Embryonic facial prominence (tissue), 1 donor: ENCODE measurements around the gene SIN3B.
"Not testable (repeated sequence)": the region's sequence is repeated elsewhere in the genome, so short reads cannot be mapped to it uniquely, and the experiment has no call there.

Experiments used
- DNase-seq: peaks from one replicate; pipeline ENCODE4 v3.0.0-alpha.2; 2016; ENCODE audit errors: extremely low spot score

The SIN3B gene

GRCh38 chr19:16868423-16869130 is 39.4 kb downstream of the SIN3B start:
- DNase-seq = no peak

DNA sequence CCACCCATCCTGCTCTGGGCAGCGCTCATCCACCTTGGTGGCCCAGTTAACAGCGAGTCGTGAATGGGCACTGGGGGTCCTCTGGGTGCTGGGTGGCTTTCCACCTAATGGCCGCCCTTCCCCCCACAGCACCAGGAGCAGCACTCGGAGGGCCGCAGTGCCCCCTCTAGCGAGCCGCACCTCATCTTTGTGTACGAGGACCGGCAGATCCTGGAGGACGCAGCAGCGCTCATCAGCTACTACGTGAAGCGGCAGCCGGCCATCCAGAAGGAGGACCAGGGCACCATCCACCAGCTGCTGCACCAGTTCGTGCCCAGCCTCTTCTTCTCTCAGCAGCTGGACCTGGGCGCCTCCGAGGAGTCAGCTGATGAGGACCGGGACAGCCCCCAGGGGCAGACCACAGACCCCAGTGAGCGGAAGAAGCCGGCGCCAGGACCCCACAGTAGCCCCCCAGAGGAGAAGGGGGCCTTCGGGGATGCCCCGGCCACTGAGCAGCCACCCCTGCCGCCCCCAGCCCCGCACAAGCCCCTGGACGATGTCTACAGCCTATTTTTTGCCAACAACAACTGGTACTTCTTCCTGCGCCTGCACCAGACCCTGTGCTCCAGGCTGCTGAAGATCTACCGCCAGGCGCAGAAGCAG is 40.3 kb downstream of the SIN3B start:
- no peak for DNase-seq

DNA sequence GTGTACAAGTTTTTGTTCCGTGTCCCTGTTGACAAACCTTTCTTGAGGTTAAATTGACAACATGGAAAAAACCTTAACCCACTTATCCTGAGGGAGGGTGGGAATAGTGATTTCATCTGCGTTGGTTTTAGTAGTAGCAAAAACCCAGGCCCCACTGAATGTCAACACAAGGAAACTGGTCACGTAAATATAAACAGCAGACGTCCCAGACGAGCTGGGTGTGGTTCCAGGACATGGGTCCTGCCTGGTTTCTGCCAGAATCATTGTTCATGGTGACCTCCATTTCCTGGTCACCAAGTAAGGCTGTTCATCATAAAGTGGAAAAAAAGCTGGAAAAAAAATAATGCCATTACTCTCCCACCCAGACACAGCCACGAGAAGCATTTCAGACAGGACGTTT is 42.7 kb downstream of the SIN3B start:
- no peak for DNase-seq

DNA sequence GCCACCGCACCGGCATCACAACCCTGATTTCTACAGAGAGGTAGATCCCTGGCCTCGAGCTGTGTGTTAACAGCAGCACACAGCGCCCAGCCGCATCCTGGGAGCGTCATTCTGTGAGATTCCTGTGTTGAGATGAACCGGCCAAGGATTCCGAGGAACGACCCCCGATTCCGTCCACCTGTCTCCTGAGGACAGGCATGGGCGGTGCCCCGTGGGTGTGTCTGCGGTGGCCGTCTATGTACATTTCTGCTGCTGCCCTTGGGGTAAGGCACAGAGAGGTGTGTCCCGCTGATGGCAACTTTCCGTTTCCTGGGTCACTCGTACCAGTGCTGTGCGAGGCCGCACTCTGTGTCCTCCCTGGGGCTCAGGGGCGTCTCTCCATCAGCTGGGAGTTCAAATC is 43.5 kb downstream of the SIN3B start:
- no peak for DNase-seq

DNA sequence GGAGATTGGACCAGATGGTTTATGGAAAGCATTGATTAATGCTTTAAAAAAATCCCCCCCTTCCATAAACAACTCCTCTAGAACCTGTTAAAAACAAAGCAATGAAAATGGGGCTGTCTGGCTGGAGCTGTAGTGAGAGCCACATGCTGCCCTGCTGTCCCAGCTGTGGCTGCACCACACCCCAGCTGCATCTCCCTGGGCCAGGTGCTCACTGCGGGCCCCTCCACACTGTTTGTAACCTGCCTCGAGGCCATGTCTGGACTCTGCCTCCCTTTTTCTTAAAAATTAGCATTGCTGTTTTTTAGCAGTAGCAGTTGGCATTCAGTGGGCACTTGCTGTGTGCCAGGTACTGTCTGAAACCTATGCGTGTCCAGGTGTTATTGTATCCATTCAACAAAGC is 44.4 kb downstream of the SIN3B start:
- no peak for DNase-seq

GRCh38 chr19:16874250-16874977 is 45.2 kb downstream of the SIN3B start:
- no peak for DNase-seq

- not testable (repeated sequence) for DNase-seq
These were observed 45.7 kb downstream of the SIN3B start for GRCh38 chr19:16874978-16875299.

DNA sequence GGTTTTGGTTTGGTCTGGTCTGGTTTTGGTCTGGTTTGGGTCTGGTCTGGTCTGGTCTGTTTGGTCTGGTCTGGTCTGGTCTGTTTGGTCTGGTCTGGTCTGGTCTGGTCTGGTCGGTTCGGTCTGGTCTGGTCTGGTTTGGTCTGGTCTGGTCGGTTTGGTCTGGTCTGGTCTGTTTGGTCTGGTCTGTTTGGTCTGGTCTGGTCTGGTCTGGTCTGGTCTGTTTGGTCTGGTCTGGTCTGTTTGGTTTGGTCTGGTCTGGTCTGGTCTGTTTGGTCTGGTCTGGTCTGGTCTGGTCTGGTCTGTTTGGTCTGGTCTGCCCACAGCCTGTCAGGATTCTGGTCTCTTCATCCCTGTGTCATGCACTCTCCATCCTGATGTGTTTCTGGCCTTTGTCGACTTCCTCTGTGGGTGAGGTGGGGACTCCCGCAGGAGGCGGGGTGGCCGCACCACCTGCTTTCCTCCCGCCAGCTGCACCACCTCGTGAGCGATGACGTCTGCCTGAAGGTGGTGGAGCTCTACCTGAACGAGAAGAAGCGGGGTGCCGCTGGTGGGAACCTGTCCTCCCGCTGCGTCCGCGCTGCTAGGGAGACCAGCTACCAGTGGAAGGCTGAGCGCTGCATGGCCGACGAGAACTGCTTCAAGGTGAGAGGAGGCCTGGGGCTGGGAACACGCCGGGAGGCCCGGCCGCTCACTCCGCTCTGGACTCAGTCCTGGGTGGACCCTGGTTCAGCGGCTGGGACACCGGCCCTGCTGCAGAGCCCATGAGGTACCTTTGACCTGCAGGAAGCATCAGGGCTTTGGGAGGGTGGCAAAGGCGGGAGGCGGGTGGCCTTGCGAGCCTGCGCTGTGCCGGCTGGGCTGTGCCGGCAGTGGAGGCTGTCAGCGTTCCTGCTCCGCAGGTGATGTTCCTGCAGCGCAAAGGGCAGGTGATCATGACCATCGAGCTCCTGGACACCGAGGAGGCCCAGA is 46.7 kb downstream of the SIN3B start:
- no peak for DNase-seq

GRCh38 chr19:16876904-16877361 is 47.7 kb downstream of the SIN3B start:
- DNase-seq = no peak

DNA sequence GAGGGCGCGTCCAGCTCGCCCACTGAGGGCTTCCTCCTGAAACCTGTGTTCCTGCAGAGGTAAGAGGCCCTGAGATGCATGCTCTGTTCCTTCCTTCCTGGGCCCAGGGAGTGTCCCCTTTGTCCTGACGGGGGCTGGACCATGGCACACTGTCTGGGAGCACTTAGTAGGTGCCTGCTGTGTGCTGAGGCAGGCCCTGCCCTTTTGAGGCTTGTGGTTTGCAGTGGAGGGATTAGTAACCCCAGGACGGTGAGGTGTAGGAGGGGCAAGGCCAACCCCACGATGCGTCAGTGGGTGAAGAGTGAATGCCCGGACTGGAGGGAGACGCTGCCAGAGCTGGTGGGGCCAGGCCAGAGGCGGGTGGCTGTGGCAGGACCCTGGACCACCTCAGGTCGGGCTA is 48.4 kb downstream of the SIN3B start:
- no peak for DNase-seq

- no peak for DNase-seq
These were observed 49.2 kb downstream of the SIN3B start for GRCh38 chr19:16878181-16878965.

GRCh38 chr19:16880884-16881554 is 51.8 kb downstream of the SIN3B start:
- no peak for DNase-seq

GRCh38 chr19:16882146-16882545 is 52.9 kb downstream of the SIN3B start:
- DNase-seq = no peak

GRCh38 chr19:16883522-16883921 is 54.3 kb downstream of the SIN3B start:
- DNase-seq = no peak

DNA sequence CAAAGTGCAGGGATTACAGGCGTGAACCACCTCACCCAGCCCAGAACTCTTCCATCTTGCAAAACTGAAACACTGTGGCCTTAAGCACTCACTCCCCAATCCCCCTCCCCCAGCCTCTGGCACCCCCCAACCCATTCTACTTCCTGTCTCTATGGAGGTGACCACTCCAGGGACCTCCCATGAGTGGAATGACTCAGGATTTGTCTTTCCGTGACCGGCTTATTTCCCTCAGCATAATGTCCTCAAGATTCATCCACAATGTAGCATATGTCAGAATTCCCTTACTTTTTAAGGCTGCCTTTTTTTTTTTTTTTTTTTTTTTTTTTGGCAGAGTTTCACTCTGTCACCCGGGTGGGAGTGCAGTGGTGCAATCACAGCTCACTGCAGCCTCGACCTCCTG is 56.0 kb downstream of the SIN3B start:
- no peak for DNase-seq

DNA sequence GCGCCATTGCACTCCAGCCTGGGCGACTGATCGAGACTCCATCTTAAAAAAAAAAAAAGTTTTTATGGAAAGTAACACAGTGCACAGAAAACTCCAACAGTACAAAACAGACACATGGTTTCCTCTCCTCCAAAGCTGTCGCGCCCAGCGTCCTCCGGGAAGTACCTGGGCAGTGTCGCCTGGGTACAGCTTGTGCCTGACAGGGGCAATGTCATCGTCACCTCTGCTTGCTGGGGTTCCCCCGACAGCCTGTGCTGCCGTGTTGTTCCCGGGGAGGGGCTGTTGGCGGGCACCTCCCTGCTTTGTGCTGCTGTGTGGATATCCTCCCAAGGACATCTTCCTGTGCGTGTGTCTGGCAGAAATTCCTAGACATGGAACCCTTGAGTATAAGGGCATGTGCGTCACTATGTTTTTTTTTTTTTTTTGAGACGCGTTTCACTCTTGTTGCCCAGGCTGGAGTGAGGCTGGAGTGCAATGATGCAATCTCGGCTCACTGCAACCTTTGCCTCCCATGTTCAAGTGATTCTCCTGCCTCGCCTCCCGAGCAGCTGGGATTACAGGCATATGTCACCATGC is 57.2 kb downstream of the SIN3B start:
- no peak for DNase-seq

- no peak for DNase-seq
These were observed 58.4 kb downstream of the SIN3B start for GRCh38 chr19:16887353-16888265.

GRCh38 chr19:16888629-16889365 is 59.6 kb downstream of the SIN3B start, which contains the start of gene F2RL3:
Gene F2RL3, plus strand, starts transcription at chr19:16888999. Its CDS starts 191 bp downstream, at chr19:16889190.
- DNase-seq = no peak
